A549 (cell line): ENCODE data around the gene NDFIP1.

Source experiments
- CTCF ChIP-seq: fragments of >200 bp; sonication (Bioruptor Twin); formaldehyde crosslinking; IDR thresholded peaks from 3 replicates; pipeline ENCODE4 v1.5.1; 2016
- ELK1 ChIP-seq: fragments of 150-350 bp; IDR thresholded peaks from 2 replicates; pipeline ENCODE4 v1.6.1; 2014; ENCODE audit warnings: low read depth, mild to moderate bottlenecking, low read length
- EP300 ChIP-seq, 2 experiments: fragments of >200 bp; sonication (Bioruptor Twin); formaldehyde crosslinking; IDR thresholded peaks; 2 replicates in 1 of 2; 3 replicates in 1 of 2; pipeline ENCODE4 v1.6.1; 2016 to 2017
- HOXA7 ChIP-seq: fragments of 250-450 bp; sonication (Bioruptor Pico); IDR thresholded peaks from 2 replicates; pipeline ENCODE4 v1.5.0; 2020; ENCODE audit warnings: mild to moderate bottlenecking, moderate library complexity
- MAX ChIP-seq: IDR thresholded peaks from 2 replicates; pipeline ENCODE4 v1.6.1; 2012
- MAZ ChIP-seq: fragments of 150-350 bp; IDR thresholded peaks from 2 replicates; pipeline ENCODE4 v1.6.1; 2014; ENCODE audit warnings: antibody characterized with exemption, low read depth, low read length, borderline replicate concordance
- PBX3 ChIP-seq: IDR thresholded peaks from 2 replicates; pipeline ENCODE4 v1.6.1; 2012
- RCOR1 ChIP-seq: fragments of 150-350 bp; IDR thresholded peaks from 2 replicates; pipeline ENCODE4 v1.6.1; 2014; ENCODE audit warnings: antibody characterized with exemption, low read length, low read depth

GRCh38 chr5:142098931-142099330 lies 9.6 kb upstream of the NDFIP1 start:
- TF ChIP-seq PBX3 (no peak), RCOR1 (no peak), HOXA7 (CRISPR knock-in tag) (no peak), CTCF (no peak), EP300 (IDR thresholded peaks at IDR 0.05) (no peak), ELK1 (no peak), MAZ (no peak), MAX (no peak)
